ENCODE results near the gene PCK2.
"Not testable (repeated sequence)": the region's sequence is repeated elsewhere in the genome, so short reads cannot be mapped to it uniquely, and the experiment has no call there.

Gene PCK2

DNA sequence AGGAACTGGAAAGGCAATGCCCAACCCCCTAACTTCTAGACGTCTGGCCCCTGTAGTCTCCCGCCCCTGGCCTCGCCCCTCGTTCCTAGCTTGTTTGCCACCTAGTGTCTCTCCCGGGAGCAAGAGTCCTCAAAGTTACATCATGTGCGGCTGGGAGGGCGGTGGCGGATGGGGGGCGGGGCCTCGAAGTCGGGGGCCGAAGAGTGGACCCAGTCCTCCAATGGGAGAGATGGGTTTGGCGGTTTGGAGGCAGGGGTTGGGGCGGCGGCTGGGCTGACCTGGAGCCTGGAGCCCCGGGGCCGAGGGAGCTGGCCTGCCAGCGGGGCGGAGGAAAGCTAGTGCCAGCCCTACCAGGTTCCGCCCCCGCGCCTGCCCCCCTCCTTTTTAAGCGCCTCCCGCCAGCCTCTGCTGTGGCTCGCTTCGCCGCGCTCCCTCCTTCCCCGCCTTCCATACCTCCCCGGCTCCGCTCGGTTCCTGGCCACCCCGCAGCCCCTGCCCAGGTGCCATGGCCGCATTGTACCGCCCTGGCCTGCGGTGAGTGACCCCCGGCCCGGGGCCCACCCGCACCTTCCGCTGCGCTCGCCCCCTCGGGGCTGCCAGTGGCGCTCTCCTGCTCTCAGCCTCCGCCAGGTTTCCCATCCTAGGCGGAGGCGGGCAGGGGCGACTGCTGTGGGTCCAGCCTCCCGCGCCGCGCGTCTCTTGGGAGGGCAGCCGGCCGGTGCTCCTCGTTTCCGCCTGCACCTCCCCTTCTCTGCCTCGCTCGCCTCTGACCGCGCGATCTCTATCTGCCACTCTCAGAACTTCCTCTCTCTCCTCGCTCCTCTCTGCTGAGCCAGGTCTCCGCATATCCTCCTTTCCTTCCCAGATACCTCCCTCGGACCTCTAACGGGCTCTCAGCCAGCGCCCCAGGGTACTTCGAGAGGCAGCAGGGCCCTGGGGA is at the start of gene PCK2:
Gene PCK2, plus strand, starts transcription at position 411 of the 940 bp plus-strand sequence. Its CDS starts 95 bp downstream, at position 506.
- peak; percentile 65 for DNase-seq

DNA sequence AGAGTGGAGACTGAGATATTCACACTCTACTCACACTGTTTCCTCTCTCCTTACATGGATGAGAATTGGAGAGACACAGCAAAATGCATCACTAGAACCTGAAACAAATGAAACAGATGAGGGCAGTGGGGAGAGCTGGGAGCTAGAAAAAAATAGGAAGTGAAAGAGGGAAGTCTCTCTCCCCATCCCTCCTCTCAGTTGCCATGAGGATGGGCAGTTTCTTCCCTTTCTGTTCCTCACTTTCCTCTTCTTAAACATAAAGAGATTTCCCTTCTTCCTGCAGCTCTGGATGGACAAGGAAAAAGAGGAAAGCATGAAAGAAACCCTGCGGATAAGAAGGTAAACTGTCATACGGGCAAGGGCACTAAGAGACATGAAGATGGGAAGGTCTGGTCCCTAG is 45.1 kb upstream of the PCK2 start:
- not testable (repeated sequence) for DNase-seq

DNA sequence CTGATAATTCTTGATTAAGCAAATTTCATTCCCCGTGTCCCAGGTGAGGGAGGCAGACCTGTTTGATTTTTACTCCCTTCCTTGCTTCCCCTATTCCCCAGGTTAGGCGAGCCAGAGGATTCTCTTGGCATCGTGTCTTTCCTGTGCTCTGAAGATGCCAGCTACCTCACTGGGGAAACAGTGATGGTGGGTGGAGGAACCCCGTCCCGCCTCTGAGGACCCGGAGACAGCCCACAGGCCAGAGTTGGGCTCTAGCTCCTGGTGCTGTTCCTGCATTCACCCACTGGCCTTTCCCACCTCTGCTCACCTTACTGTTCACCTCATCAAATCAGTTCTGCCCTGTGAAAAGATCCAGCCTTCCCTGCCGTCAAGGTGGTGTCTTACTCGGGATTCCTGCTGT is 43.4 kb upstream of the PCK2 start:
- not testable (repeated sequence) for DNase-seq

DNA sequence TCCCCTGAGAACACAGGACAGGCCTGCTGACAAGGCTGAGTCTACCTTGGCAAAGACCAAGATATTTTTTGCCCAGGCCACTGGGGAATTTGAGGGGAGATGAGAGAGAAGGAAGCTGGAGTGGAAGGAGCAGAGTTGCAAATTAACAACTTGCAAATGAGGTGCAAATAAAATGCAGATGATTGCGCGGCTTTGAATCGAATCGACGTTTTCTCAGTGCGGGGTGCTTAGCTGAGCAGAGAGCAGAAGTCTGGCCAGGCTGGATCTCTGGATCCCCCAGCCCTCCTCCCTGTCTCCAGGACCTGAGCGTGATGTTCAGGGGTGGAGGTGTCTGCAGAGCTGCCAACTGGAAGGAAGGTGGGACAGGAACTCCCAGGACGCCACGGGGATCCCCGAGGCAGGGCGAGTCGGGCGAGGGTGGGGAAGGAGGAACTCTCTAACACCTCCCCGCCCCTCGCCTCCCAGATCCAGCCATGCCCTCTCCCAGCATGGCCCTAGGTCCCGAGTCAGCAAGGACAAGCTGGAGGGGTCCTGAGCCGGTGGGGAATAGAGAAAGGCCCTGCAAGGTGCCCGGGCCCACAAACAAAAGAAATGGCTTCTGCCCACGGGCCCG is 42.8 kb upstream of the PCK2 start:
- no peak for DNase-seq

DNA sequence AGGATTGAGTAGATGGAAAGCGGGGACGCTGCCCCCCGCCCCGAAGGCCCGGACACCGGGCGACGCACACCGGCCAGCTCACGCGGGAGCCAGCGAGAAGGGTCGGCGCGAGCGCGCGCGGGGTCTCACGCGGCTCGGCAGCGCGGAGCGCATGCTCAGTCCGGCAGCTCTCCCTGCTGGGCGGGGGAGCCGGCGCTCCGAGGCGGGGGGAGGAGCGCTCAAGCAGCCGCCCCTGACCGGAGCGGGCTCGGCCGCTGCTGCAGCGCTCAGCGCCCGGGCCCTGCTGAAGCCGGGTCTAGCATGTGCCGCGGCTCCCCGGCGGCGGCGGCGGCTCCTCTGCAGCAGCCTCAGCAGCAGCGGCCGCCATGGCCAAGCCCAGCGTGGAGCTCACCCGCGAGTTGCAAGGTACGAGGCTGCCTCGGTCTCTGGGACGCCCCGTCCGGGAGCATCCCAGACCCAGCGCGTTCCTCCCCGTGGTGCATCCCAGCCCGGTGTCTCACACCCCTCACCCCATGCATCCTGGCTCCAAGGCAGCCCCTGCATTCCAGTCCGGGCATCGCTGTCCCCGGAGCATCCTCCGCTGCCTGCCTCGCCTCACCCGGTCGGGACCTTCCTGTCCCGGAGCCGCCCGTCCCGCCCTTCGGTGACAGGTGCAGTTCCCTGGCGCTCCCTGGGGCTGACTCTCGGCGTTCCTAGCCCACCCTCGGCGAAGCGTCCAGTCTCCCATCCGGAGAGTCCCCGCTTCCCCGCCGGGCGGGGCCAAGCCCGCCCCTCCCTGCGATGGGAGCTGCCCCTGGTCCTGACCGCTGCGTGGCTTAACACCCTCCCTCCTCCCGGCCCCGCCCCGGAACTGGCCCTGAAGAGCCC is 42.1 kb upstream of the PCK2 start, which contains the start of gene CARMIL3:
Gene CARMIL3, plus strand, starts transcription at position 221 of the 867 bp plus-strand sequence. Its CDS starts 145 bp downstream, at position 366.
- DNase-seq: no peak

DNA sequence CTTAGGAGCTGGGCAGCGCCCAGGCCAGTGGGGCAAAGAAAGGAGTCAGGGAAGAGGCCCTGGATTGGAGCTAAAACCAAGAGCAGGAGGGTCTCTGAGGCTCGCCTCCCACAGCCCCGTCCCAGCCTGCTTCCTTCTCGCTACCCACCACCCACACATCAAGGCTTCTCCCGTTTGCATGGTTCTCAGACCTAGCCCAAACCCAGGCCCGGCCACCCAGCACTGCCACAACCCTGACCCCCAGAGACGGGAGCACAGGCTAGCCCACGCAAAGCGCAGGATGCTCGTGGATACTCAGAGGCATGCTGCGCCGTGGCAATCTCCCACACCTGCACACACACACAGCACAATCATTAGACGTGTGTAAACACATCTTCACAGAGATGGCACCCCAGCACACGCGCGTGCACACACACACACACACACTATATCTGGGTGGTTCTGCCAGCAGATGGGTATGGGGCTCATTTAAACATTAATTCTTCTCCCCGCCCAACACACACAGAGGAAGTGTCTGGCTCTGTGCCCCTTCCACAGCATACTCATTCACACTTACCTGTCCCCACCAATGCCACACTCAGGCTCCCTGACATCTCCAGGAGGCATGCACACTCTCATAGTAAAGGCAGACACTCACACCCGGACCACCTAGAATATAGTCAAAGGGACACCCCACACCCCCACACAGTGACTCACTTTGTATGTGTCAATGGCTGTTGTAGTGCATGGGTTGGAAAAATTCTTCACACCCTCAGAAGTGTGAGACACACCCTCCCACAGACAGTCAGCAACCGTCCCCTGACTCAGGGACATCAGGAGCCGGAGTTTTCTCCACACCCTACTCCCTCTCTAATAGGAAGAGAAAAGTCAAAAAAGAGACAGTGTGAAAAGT is 41.2 kb upstream of the PCK2 start:
- DNase-seq: no peak

DNA sequence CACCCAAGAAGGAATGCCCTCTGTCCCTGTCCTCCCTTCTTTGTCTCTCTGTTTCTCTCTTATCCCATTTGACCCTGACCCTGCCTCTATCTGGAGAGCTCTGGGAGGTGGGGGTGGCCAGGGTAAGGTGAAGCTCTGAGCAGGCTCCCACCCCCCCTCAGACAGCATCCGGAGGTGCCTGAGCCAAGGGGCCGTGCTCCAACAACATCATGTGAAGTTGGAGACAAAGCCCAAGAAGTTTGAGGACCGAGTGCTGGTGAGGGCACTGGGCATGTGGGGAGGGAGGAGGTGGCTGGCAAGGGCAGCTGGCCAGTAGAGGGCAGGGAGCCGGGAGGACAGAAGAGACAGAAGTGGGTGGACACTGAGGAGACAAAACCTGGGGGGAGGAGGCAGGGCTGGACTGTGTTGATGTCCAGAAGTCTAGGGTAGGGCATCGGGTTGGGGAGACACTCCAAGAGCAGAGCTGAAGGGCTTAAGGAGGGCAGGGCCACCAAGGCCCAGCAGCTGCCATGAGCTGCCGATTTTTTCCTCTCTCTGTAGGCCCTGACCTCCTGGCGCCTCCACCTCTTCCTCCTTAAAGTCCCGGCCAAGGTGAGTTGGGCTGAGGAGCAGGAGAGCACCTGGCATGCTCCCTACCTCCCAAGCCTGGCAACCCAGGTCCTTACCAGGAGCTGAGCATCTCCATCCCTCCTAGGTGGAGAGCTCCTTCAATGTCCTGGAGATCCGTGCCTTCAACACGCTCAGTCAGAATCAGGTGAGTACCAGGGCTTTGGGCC is 40.4 kb upstream of the PCK2 start:
- DNase-seq: no peak

DNA sequence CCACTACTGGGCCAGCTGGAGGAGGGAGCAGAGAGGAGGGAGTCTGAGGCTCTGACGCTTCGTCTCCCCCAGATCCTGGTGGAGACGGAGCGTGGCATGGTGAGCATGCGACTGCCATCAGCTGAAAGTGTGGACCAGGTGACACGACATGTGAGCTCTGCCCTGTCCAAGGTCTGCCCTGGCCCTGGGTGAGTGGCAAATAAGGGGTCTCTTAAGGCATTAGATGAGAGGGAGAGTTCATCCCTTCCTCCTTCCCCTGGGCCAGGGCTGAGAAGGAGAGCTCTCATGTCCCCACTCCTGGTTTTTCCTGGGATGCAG is 39.8 kb upstream of the PCK2 start:
- DNase-seq: no peak

DNA sequence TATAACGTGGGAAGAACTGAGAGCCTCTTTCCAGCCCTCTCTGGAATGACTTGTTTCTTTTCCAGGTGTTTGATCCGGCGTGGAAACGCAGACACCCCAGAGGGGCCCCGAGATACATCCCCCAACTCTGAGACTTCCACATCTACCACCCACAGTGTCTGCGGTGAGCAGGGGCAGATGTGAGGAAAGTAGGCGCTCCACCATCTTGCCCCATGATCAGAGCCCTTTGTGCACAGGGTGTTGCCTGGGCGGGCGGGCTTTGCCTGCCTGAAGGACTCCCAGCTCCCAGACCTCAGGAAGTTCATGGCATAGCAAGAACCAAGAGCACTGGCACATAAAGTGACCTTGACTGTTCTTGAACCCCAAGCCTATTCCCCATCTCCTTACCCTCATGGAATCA is 39.5 kb upstream of the PCK2 start:
- no peak for DNase-seq

DNA sequence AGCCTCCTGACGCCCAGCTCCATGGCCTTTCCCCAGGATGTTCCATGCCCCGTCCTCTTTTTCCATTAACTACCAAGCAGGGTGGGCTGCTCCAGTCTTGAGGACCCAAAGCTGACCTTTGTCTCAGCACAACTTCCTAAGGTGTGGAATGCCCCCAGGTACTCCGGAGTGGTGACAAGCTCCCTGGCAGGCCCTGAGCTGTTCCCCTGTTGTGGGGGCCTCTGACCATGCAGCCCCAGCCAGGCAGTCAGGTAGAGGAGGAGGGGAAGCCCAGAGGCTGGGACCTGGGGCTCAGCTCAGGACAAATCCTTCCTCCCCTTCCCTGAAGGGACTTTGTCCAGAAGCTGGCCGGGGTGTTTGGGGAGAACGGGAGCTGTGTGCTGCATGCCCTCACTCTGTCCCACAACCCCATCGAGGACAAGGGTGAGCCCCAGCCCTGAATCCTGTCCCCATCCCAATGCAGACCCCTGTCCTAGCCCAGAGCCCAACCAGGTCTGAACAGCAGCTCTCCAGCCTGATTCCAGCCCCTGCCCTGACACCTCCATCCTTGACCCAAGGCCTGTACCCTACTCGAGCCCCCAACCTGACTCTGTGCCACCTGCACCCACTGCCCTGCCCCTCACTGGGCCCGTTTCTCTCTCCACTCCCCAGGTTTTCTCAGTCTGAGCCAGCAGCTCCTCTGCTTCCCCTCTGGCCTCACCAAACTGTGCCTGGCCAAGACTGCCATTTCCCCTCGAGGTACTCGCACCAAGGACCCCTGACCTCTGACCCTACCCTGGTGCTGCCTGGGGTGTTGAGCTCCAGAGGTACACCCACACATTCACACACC is 37.9 kb upstream of the PCK2 start:
- no peak for DNase-seq

DNA sequence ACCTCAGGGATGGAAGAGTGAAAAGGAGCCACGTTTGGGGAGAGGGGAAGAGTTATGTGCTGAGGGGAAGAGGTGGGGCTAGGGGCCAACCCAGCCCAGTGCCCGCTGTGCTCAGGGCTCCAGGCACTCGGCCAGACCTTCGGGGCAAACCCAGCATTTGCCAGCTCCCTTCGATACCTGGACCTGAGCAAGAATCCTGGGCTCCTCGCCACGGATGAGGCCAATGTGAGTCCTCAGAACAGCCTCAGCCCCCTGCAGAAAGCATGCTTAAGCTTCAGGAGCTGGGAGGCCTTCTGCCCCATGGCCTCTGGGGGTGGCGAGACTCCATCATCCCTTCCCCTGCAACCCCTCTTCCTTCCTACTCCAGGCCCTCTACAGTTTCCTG is 37.3 kb upstream of the PCK2 start:
- no peak for DNase-seq

DNA sequence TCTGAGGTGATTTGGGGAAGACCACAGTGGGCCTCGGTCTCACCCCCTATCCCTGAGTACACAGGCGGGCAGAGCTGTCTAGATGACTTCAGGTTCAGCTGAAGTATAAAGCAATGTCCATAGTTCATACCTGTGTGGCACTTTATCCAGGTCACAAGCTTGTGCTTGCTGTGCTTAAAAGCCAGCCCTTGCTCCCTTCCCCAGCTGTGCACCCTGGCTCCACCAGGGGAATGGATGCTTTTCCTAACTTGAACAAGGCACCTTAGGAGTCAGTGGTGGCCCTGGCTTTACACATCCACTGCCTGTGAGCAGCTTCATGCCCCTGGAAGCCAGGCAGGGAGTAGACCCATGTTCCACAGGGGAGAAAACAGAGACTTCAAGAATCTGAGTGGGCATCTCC is 36.8 kb upstream of the PCK2 start:
- no peak for DNase-seq

DNA sequence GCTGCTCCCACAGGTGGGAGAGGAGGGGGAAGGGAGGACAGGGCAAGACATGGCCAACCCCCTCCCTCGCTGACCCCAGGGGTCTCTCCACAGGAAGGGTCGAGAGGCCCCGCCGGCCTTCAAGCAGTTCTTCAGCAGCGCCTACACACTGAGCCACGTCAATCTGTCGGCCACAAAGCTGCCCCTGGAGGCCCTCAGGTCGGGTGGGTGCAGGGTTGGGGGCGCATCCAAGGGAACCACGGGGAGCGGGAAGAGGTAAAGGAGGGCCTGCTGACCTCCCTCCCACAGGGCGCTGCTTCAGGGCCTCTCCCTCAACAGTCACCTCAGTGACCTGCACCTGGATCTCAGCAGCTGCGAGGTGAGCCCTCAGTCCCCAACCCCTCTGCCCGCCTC is 36.2 kb upstream of the PCK2 start:
- no peak for DNase-seq

DNA sequence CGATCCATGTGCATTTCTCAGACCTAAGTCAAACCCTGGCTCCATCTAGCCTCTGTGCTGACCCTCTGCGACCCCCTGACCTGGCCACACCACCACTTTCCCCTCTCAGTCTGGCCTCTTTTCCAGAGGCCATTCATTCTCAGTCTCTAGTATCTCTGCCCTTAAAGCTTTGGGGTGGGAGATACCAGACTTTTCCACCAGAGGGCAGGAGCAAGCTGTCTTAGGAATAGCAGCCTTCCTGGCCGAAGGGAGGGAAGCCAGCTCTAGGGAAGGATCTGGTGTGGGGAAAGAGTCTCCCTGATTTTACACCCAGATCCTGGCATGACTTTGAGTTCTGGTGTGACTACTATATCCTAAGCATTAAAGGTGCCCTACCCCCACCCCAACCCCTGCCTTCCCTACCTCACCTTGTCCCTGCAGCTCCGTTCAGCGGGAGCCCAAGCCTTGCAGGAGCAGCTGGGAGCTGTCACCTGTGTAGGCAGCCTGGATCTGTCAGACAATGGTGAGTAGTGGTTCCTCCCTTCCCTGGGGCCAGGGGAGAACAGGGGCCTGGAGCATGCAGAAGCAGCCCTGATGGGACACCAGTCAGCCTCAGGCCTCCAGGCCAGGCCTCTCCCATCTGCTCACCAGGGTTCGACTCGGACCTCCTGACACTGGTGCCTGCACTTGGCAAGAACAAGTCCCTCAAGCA is 35.7 kb upstream of the PCK2 start:
- DNase-seq: no peak

DNA sequence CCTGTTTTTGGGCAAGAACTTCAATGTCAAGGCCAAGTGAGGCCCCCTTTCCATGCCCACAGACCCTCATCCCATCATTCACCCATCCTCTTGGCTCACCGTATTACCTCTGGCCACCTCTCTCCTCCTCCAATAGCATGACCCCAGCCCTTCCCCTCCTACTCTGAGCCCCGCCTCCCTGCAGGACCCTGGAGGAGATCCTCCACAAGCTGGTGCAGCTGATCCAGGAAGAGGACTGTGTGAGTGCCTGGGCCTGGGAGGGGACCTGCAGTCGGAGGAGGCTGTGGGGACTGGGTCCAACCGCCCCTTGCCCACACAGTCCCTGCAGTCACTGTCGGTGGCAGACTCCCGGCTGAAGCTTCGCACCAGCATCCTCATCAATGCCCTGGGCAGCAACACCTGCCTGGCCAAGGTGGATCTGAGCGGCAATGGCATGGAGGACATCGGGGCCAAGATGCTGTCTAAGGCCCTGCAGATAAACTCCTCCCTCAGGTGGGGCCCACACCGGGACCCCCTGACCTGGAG is 35.1 kb upstream of the PCK2 start:
- DNase-seq: no peak

DNA sequence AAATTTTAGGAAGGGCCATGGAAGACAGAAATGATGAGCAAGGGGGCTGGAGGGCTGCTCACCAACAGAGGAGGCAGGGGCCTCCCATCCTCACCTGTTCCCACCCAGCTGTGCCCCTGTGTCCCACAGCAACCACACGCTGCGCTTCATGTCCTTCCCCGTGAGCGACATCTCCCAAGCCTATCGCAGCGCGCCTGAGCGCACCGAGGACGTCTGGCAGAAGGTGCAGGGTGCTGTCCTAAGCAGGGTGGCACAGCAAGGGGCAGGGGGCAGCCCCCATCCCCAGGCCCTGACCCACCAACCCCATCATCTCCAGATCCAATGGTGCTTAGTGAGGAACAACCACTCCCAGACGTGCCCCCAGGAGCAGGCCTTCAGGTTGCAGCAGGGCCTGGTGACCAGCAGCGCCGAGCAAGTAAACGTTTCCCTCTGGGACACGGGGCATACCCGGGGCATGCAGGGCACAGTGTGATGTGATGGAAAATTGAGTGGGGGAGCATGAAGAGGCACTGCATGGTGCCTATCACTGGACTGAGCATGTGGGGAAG is 34.2 kb upstream of the PCK2 start:
- DNase-seq: no peak

DNA sequence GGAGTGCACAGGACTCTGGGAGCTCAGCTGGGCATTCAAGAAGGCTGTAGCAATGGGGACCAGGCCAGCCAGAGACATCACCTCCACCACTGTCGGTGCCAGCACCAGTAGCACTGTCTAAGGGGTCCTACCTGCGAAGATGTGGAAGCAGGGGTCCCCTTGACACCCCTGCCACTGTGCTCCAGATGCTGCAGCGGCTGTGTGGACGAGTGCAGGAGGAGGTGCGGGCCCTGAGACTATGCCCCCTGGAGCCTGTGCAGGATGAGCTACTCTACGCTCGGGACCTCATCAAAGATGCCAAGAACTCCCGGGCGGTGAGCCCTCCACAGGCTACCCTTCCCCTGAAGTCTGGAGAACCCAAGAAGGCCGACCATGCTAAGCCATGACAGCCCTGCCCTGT is 33.7 kb upstream of the PCK2 start:
- DNase-seq: no peak

DNA sequence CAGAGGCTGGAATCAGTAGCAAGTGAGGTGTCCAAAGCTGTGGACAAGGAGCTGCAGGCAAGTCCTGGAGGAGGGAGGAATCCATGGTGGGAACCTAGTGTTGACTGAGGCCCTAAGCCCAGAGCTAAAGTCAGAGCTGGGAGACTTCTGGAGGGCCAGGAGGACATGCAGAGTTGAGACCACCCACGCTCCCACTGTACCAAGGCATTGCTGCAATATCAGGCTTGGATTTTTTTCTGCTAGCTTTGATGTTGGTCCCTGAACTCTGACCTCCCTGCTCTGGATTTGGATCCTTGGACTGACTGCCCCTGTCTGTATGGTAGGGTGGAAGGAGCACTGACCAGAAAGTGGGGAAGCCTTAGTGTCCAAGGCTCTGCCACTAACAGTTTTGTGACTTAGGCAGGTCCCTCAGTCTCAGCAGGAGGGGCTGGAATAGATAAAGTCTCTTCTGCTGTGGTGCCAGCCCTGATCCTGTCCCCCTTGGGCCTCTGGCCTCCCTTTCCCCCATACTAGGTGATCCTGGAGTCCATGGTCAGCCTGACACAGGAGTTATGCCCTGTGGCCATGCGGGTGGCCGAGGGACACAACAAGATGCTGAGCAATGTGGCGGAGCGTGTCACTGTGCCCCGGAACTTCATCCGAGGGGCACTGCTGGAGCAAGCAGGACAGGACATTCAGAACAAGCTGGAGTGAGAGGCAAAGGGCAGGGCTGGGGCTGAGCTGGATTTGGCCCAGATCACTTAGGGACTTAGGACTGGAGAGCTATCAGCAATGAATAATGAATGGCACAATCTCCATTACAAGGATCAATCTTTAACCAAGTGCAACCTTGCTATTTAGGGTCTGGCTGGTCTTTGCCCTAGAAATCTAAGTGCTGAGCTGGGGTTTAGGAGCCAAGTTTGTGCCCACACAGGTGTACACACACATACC is 32.9 kb upstream of the PCK2 start:
- DNase-seq: no peak
